HepG2 (cell line): ENCODE results near the gene SEMA5B. TPM values are rescaled to one million over a fixed set of nuclear protein-coding genes. Genes with fewer than 3 reads are reported as not detected.

Experiments
- ATAC-seq: fragments of 200-7000 bp; cut with Tn5 transposase; 3 replicates; pipeline ENCODE4 v1.9.1; 2020; ENCODE audit warnings: mild to moderate bottlenecking, moderate library complexity
- BruUV-seq: library from RNA; stranded (reverse); fragments of 400-500 nt; replicated peaks from 2 replicates; lab custom pipeline; 2021; lab: Mats Ljungman, UMichigan
- CTCF ChIA-PET: fragments of 300-600 bp; formaldehyde crosslinking; extraction: SDS; loops from one replicate; lab custom pipeline; 2021; ENCODE audit warnings: low total read pairs, inconsistent platforms, low intra/inter-chr PET ratio; lab: Yijun Ruan, JAX
- POLR2A ChIA-PET: fragments of 350-600 bp; sonication (Branson Sonifier 250); formaldehyde crosslinking; loops from one replicate; lab custom pipeline; 2020; ENCODE audit warnings: antibody characterized with exemption, inconsistent platforms; lab: Yijun Ruan, JAX
- DNase-seq: peaks from one replicate; pipeline ENCODE4 v3.0.0-alpha.2; 2015; ENCODE audit warnings: low spot score
- FAIRE-seq: peaks from 3 replicates; lab custom pipeline; 2011; peaks lifted over from hg19 to GRCh38; lab: Jason Lieb, UNC
- H2AFZ ChIP-seq: one replicate; pipeline ENCODE4 v1.6.1; 2011; ENCODE audit warnings: low read length, inconsistent platforms
- H3K27ac ChIP-seq: fragments of 300-600 bp; 3 replicates; pipeline ENCODE4 v1.8.0; 2011; ENCODE audit warnings: mixed run types, mild to moderate bottlenecking, mixed read lengths, low read length, inconsistent platforms; ENCODE audit not compliant: insufficient read depth; ENCODE audit errors: extremely low read length
- H3K27me3 ChIP-seq, 2 experiments: fragments of 200-600 bp in 1 of 2; 2 replicates in 1 of 2; 3 replicates in 1 of 2; pipeline versions ENCODE4 v1.6.0 to v1.8.0; 2011; ENCODE audit warnings: low read length in 2 of 2, mild to moderate bottlenecking in 2 of 2, moderate library complexity in 2 of 2, inconsistent platforms in 1 of 2; ENCODE audit not compliant: insufficient read depth in 2 of 2, control insufficient read depth in 1 of 2
- H3K36me3 ChIP-seq, 2 experiments: fragments of 200-600 bp in 1 of 2; replicated peaks in 1 of 2; 2 replicates in 1 of 2; 3 replicates in 1 of 2; pipeline versions ENCODE4 v1.5.1 to v1.8.0; 2011; ENCODE audit warnings: low read length in 2 of 2, inconsistent platforms in 1 of 2; ENCODE audit not compliant: insufficient read depth in 2 of 2, control insufficient read depth in 1 of 2
- H3K4me1 ChIP-seq: 2 replicates; pipeline ENCODE4 v1.5.1; 2012; ENCODE audit warnings: low read length, inconsistent platforms; ENCODE audit not compliant: insufficient read depth
- H3K4me2 ChIP-seq: 2 replicates; pipeline ENCODE4 v1.6.0; 2011; ENCODE audit warnings: low read depth, low read length, inconsistent platforms
- H3K4me3 ChIP-seq, 3 experiments: fragments of 200-600 bp in 1 of 3; sonication (generic), shearing (Covaris generic) in 1 of 3; replicated peaks in 1 of 3; 2 replicates each; pipeline ENCODE4 v1.5.1; 2011 to 2016; ENCODE audit warnings: low read length in 3 of 3, inconsistent platforms in 2 of 3, low read depth in 2 of 3, mild to moderate bottlenecking in 2 of 3, control low read depth in 1 of 3, mixed read lengths in 1 of 3; ENCODE audit not compliant: insufficient read depth in 1 of 3
- H3K79me2 ChIP-seq: one replicate; pipeline ENCODE4 v1.6.1; 2011; ENCODE audit warnings: low read length, inconsistent platforms; ENCODE audit not compliant: insufficient read depth
- H3K9ac ChIP-seq: 2 replicates; pipeline ENCODE4 v1.6.0; 2011; ENCODE audit warnings: mild to moderate bottlenecking, low read depth, low read length, inconsistent platforms; ENCODE audit not compliant: insufficient read depth
- H3K9me3 ChIP-seq: 2 replicates; pipeline ENCODE4 v1.5.1; 2012; ENCODE audit warnings: mild to moderate bottlenecking, low read length
- H4K20me1 ChIP-seq: 2 replicates; pipeline ENCODE4 v1.6.0; 2011; ENCODE audit warnings: inconsistent platforms, mild to moderate bottlenecking, low read length, moderate library complexity; ENCODE audit not compliant: insufficient read depth
- ATM ChIP-seq: fragments of 450-650 bp; IDR thresholded peaks from 2 replicates; pipeline ENCODE4 v1.7.1; 2017; ENCODE audit warnings: mild to moderate bottlenecking, borderline replicate concordance
- SRSF4 ChIP-seq: fragments of 200-400 bp; formaldehyde crosslinking; IDR thresholded peaks from one replicate; pipeline ENCODE4 v1.6.1; 2018; ENCODE audit warnings: mild to moderate bottlenecking, low read depth, low read length, moderate library complexity; ENCODE audit not compliant: poor library complexity, severe bottlenecking
- SYNCRIP ChIP-seq: fragments of 200-400 bp; formaldehyde crosslinking; IDR thresholded peaks from 2 replicates; pipeline ENCODE4 v1.6.1; 2018; ENCODE audit warnings: mild to moderate bottlenecking, low read depth, low read length; ENCODE audit not compliant: insufficient read depth
- TBX2 ChIP-seq: sonication (generic); formaldehyde crosslinking; IDR thresholded peaks from 2 replicates; pipeline ENCODE4 v1.5.0; 2020; ENCODE audit warnings: missing genetic modification reagents, mild to moderate bottlenecking, borderline replicate concordance
- TCF7L2 ChIP-seq: IDR thresholded peaks from 2 replicates; pipeline ENCODE4 v1.6.1; 2011; ENCODE audit warnings: mild to moderate bottlenecking, low read depth, low read length, moderate library complexity
- ZNF264 ChIP-seq: sonication (generic); formaldehyde crosslinking; IDR thresholded peaks from 2 replicates; pipeline ENCODE4 v1.4.0; 2020; ENCODE audit warnings: missing genetic modification reagents
- WGBS: methylation state at CpG from one replicate; pipeline ENCODE4 v1.1.6; 2017; ENCODE audit warnings: low lambda C conversion rate; 5-methylcytosine and 5-hydroxymethylcytosine counted together
- in situ Hi-C: cut with HindIII; loops from 2 replicates; pipeline ENCODE4 v1.10.0; 2017; ENCODE audit warnings: low pct_unique_long_range_greater_than_20kb; ENCODE audit not compliant: extremely low pct_ligation_motif_present
- intact Hi-C: fragments of 100-400 bp; cut with micrococcal nuclease; formaldehyde crosslinking; loops from one replicate; pipeline ENCODE4 v1.10.0; 2022; ENCODE audit not compliant: unreplicated experiment
- polyA plus RNA-seq, 8 experiments: library from polyadenylated mRNA; depleted of rRNA in 3 of 8; stranded (reverse) in 7 of 8; unstranded in 1 of 8; fragments of >200 nt; fragmentation: Illumina TruSeq in 4 of 8; extraction: Trizol in 4 of 8; gene quantifications; 2 replicates each; pipeline versions ENCODE4 v1.2.1 to v1.2.3, GENCODE V29; 2011 to 2016; ENCODE audit warnings: low read depth in 4 of 8, missing spikeins in 1 of 8, mixed read lengths in 1 of 8; ENCODE audit not compliant: insufficient read depth in 1 of 8
- total RNA-seq, 5 experiments: library from RNA; depleted of rRNA; stranded (reverse); fragments of >200 nt; fragmentation: Illumina TruSeq; extraction: Trizol; gene quantifications; 2 replicates each; pipeline ENCODE4 v1.2.3, GENCODE V29; 2016; ENCODE audit warnings: low read depth in 1 of 5
- TF ChIP-seq, protein P1 (sequence below): IDR thresholded peaks from 2 replicates; pipeline ENCODE4 v1.6.1; 2012; ENCODE audit warnings: low read length, improper control_type of control experiment
- TF ChIP-seq, protein P2 (sequence below), 2 experiments: sonication (generic) in 1 of 2; formaldehyde crosslinking in 1 of 2; IDR thresholded peaks; 2 replicates each; pipeline versions ENCODE4 v1.4.0 to v1.6.1; 2018 to 2020; ENCODE audit warnings: missing genetic modification reagents in 2 of 2, borderline replicate concordance in 1 of 2, low read depth in 1 of 2, mild to moderate bottlenecking in 1 of 2, missing biosample characterization in 1 of 2
- TF ChIP-seq, protein P3 (sequence below): sonication (generic); formaldehyde crosslinking; IDR thresholded peaks from 2 replicates; pipeline ENCODE4 v1.4.0; 2020; ENCODE audit warnings: mild to moderate bottlenecking, missing genetic modification reagents, borderline replicate concordance

Gene SEMA5B
- total and polyA plus RNA-seq, 2 of the 13 experiments (the other 11 are each of a cell fraction or from before 2014, with no cell fraction given) = not detected

DNA sequence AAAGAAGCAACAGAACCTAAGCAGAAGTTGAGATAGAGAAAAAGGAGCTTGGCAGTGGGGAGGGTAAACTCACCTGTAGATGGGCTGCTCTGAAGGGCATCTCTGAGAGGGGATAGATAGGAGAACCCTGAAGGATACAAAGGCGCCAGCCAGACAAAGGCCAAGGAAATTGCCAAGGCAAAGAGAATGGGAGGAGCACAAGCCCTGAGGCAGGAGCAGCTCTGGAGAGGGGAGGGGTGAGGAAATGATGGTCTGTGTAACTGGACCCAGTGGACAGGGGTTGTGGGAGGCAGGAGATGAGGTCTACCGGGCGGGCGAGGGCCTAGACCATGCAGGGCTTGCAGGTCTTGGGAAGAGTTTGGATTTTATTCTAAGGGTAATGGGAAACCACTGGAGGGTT lies 36.9 kb upstream of the SEMA5B start:
- CTCF ChIA-PET = no interaction called here
- Histone ChIP-seq H3K4me1 (peaks cover 15% of the 10 kb centered on the region), H3K4me3 (no peak overlapping the region), H3K9ac (no peak overlapping the region), H2AFZ (no peak overlapping the region), H3K79me2 (peaks cover 24% of the 10 kb centered on the region), H3K36me3 (no peaks in the 10 kb centered on the region), H3K27ac (no peak overlapping the region), H3K4me2 (no peak overlapping the region), H4K20me1 (peaks cover 10% of the 10 kb centered on the region), H3K27me3 (peaks cover 0 to 15% of the 10 kb centered on the region in 2 experiments; a peak in 1 of 5 replicates), H3K9me3 (no peaks in the 10 kb centered on the region)
- ATAC-seq = no peak
- no peak for FAIRE-seq
- no TSS peak for BruUV-seq
- no peak for DNase-seq
- WGBS = 47% methylated on average over 4 of the region's 4 CpGs
- intact Hi-C loops = no loop called here
- POLR2A ChIA-PET = no interaction called here
- no peak for TF ChIP-seq SYNCRIP
- no peak for TF ChIP-seq SRSF4
- TF ChIP-seq TCF7L2 = no peak
- TF ChIP-seq, protein P1, sequence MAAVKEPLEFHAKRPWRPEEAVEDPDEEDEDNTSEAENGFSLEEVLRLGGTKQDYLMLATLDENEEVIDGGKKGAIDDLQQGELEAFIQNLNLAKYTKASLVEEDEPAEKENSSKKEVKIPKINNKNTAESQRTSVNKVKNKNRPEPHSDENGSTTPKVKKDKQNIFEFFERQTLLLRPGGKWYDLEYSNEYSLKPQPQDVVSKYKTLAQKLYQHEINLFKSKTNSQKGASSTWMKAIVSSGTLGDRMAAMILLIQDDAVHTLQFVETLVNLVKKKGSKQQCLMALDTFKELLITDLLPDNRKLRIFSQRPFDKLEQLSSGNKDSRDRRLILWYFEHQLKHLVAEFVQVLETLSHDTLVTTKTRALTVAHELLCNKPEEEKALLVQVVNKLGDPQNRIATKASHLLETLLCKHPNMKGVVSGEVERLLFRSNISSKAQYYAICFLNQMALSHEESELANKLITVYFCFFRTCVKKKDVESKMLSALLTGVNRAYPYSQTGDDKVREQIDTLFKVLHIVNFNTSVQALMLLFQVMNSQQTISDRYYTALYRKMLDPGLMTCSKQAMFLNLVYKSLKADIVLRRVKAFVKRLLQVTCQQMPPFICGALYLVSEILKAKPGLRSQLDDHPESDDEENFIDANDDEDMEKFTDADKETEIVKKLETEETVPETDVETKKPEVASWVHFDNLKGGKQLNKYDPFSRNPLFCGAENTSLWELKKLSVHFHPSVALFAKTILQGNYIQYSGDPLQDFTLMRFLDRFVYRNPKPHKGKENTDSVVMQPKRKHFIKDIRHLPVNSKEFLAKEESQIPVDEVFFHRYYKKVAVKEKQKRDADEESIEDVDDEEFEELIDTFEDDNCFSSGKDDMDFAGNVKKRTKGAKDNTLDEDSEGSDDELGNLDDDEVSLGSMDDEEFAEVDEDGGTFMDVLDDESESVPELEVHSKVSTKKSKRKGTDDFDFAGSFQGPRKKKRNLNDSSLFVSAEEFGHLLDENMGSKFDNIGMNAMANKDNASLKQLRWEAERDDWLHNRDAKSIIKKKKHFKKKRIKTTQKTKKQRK = no peak
- no peak for TF ChIP-seq ATM
- no peak for TF ChIP-seq TBX2
- TF ChIP-seq, protein P2, sequence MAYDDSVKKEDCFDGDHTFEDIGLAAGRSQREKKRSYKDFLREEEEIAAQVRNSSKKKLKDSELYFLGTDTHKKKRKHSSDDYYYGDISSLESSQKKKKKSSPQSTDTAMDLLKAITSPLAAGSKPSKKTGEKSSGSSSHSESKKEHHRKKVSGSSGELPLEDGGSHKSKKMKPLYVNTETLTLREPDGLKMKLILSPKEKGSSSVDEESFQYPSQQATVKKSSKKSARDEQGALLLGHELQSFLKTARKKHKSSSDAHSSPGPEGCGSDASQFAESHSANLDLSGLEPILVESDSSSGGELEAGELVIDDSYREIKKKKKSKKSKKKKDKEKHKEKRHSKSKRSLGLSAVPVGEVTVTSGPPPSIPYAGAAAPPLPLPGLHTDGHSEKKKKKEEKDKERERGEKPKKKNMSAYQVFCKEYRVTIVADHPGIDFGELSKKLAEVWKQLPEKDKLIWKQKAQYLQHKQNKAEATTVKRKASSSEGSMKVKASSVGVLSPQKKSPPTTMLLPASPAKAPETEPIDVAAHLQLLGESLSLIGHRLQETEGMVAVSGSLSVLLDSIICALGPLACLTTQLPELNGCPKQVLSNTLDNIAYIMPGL (CRISPR knock-in tag; IDR thresholded peaks at IDR 0.05; ENCODE audit: borderline replicate concordance in 1 of 2, low read depth in 1 of 2) = no peak
- TF ChIP-seq, protein P3, sequence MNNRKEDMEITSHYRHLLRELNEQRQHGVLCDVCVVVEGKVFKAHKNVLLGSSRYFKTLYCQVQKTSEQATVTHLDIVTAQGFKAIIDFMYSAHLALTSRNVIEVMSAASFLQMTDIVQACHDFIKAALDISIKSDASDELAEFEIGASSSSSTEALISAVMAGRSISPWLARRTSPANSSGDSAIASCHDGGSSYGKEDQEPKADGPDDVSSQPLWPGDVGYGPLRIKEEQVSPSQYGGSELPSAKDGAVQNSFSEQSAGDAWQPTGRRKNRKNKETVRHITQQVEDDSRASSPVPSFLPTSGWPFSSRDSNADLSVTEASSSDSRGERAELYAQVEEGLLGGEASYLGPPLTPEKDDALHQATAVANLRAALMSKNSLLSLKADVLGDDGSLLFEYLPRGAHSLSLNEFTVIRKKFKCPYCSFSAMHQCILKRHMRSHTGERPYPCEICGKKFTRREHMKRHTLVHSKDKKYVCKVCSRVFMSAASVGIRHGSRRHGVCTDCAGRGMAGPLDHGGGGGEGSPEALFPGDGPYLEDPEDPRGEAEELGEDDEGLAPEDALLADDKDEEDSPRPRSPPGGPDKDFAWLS (CRISPR knock-in tag) = no peak
- no peak for TF ChIP-seq ZNF264 (CRISPR knock-in tag)
- in situ Hi-C loops = no loop called here
